MM.1S (cell line): ENCODE measurements around the gene GOT1.

Experiments
- DNase-seq: peaks from one replicate; pipeline ENCODE4 v3.0.0-alpha.2; 2015
- H2AFZ ChIP-seq: fragments of 300-600 bp; sonication (generic); 2 replicates; pipeline ENCODE4 v1.6.0; 2016; ENCODE audit warnings: antibody characterized with exemption, low read length
- H3F3A ChIP-seq: fragments of 300-600 bp; sonication (generic); 2 replicates; pipeline ENCODE4 v1.6.1; 2016; ENCODE audit warnings: mild to moderate bottlenecking, antibody characterized with exemption, low read length, moderate library complexity, mixed read lengths; ENCODE audit not compliant: insufficient read depth
- H3K27ac ChIP-seq: fragments of 300-600 bp; sonication (generic); 2 replicates; pipeline ENCODE4 v1.5.1; 2016; ENCODE audit warnings: mild to moderate bottlenecking, low read length
- H3K27me3 ChIP-seq: fragments of 300-600 bp; sonication (generic); replicated peaks from 2 replicates; pipeline ENCODE4 v1.6.0; 2016; ENCODE audit warnings: low read length; ENCODE audit not compliant: insufficient read depth
- H3K36me3 ChIP-seq: fragments of 300-600 bp; sonication (generic); replicated peaks from 2 replicates; pipeline ENCODE4 v1.6.1; 2016; ENCODE audit warnings: mild to moderate bottlenecking, low read length, mixed read lengths; ENCODE audit not compliant: insufficient read depth
- H3K4me1 ChIP-seq: fragments of 300-600 bp; sonication (generic); 2 replicates; pipeline ENCODE4 v1.6.1; 2016; ENCODE audit warnings: low read length, mixed read lengths
- H3K4me2 ChIP-seq: fragments of 300-600 bp; sonication (generic); 2 replicates; pipeline ENCODE4 v1.6.0; 2016; ENCODE audit warnings: low read depth, low read length
- H3K4me3 ChIP-seq: fragments of 300-600 bp; sonication (generic); 2 replicates; pipeline ENCODE4 v1.5.1; 2016; ENCODE audit warnings: low read length, mixed read lengths
- H3K79me2 ChIP-seq: fragments of 300-600 bp; sonication (generic); 2 replicates; pipeline ENCODE4 v1.6.1; 2016; ENCODE audit warnings: mixed run types, low read length, mixed read lengths
- H3K9ac ChIP-seq: fragments of 300-600 bp; sonication (generic); 2 replicates; pipeline ENCODE4 v1.6.1; 2016; ENCODE audit warnings: low read length, mixed read lengths
- H3K9me2 ChIP-seq: fragments of 300-600 bp; sonication (generic); replicated peaks from 2 replicates; pipeline ENCODE4 v1.6.1; 2016; ENCODE audit warnings: mild to moderate bottlenecking, low read length, mixed read lengths; ENCODE audit not compliant: insufficient read depth
- H3K9me3 ChIP-seq: fragments of 300-600 bp; sonication (generic); replicated peaks from 2 replicates; pipeline ENCODE4 v1.6.1; 2016; ENCODE audit warnings: mild to moderate bottlenecking, low read length, mixed read lengths; ENCODE audit not compliant: insufficient read depth
- H4K20me1 ChIP-seq: fragments of 300-600 bp; sonication (generic); 2 replicates; pipeline ENCODE4 v1.6.1; 2016; ENCODE audit warnings: mild to moderate bottlenecking, low read length, moderate library complexity, mixed read lengths; ENCODE audit not compliant: insufficient read depth
- EZH2 ChIP-seq: fragments of 300-600 bp; sonication (generic); optimal IDR thresholded peaks from 2 replicates; pipeline ENCODE3; 2017; ENCODE audit warnings: low read depth, mild to moderate bottlenecking, antibody characterized with exemption, low read length, mixed read lengths
- EZH2phosphoT487 ChIP-seq: fragments of 300-600 bp; sonication (generic); IDR thresholded peaks from 2 replicates; pipeline ENCODE4 v1.6.1; 2018; ENCODE audit warnings: antibody characterized with exemption, low read length
- TF ChIP-seq, protein P1 (sequence below): fragments of 300-600 bp; sonication (generic); IDR thresholded peaks from 2 replicates; pipeline ENCODE4 v1.5.1; 2016; ENCODE audit warnings: antibody characterized with exemption, low read length, mixed read lengths

Gene GOT1

GRCh38 chr10:99430451-99431189, at the start of gene GOT1:
GOT1 (minus strand) TSS chr10:99430624; CDS start chr10:99430565, 59 bp downstream.
- Histone ChIP-seq H4K20me1 (peaks cover 5% of the 10 kb centered on the region; the same call in 1 of the 2 replicates), H3K36me3 (no peaks in the 10 kb centered on the region), H3F3A (peaks cover 12% of the 10 kb centered on the region; the same call in 1 of the 2 replicates), H3K9ac (peak within 1 kb of the TSS; percentile 95), H3K27ac (peak within 1 kb of the TSS; percentile 91), H3K4me1 (peaks cover 9% of the 10 kb centered on the region; the same call in 1 of the 2 replicates), H3K4me3 (peak within 1 kb of the TSS; percentile 94), H3K9me3 (no peaks in the 10 kb centered on the region), H3K4me2 (peak within 1 kb of the TSS; percentile 95), H3K27me3 (no peaks in the 10 kb centered on the region), H3K9me2 (no peaks in the 10 kb centered on the region), H2AFZ (peak within 1 kb of the TSS; percentile 86), H3K79me2 (peaks cover 77% of the 10 kb centered on the region)
- TF ChIP-seq EZH2phosphoT487: no peak
- TF ChIP-seq EZH2: no peak
- TF ChIP-seq, protein P1, sequence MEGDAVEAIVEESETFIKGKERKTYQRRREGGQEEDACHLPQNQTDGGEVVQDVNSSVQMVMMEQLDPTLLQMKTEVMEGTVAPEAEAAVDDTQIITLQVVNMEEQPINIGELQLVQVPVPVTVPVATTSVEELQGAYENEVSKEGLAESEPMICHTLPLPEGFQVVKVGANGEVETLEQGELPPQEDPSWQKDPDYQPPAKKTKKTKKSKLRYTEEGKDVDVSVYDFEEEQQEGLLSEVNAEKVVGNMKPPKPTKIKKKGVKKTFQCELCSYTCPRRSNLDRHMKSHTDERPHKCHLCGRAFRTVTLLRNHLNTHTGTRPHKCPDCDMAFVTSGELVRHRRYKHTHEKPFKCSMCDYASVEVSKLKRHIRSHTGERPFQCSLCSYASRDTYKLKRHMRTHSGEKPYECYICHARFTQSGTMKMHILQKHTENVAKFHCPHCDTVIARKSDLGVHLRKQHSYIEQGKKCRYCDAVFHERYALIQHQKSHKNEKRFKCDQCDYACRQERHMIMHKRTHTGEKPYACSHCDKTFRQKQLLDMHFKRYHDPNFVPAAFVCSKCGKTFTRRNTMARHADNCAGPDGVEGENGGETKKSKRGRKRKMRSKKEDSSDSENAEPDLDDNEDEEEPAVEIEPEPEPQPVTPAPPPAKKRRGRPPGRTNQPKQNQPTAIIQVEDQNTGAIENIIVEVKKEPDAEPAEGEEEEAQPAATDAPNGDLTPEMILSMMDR: no peak
- peak; percentile 99 for DNase-seq

DNA sequence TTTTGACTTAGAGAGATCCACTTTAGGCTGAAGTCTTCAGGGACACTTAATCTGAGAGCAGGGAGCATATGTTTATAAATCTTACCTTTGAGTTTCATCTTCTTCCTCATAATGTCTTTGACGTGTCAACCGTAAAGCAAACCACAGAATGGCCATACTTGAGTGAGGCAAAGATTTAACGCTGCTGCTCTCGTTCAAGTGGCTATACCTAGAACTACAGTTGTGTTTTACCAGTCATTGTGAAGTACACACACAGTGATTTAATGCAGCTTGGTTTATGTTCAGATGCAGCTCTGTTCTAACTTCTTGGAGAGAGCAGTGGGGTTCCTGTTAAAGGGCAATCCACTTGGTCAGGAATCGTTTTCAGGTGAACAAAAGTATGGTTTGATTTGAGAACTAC, 39.9 kb upstream of the GOT1 start:
- no peaks in the 10 kb centered on the region for H3K79me2 ChIP-seq
- H3K4me3 ChIP-seq: no peak overlapping the region
- H3K9me2 ChIP-seq: no peaks in the 10 kb centered on the region
- no peaks in the 10 kb centered on the region for H3K36me3 ChIP-seq
- H2AFZ ChIP-seq: no peak overlapping the region
- no peaks in the 10 kb centered on the region for H3K9me3 ChIP-seq
- no peaks in the 10 kb centered on the region for H3K27me3 ChIP-seq
- TF ChIP-seq, protein P1: no peak
- TF ChIP-seq EZH2 (no peak), EZH2phosphoT487 (no peak)
- no peaks in the 10 kb centered on the region for H4K20me1 ChIP-seq
- H3K4me1 ChIP-seq: 0 out of 2 replicates have a peak, but pooled peaks cover 4% of the 10 kb centered on the region
- DNase-seq: no peak
- no peak overlapping the region for H3K4me2 ChIP-seq
- H3F3A ChIP-seq: no peaks in the 10 kb centered on the region
- H3K9ac ChIP-seq: no peak overlapping the region
- H3K27ac ChIP-seq: no peak overlapping the region

- DNase-seq: no peak
- Histone ChIP-seq H2AFZ (no peak overlapping the region), H3K9me2 (no peaks in the 10 kb centered on the region), H3K4me2 (no peak overlapping the region), H4K20me1 (no peaks in the 10 kb centered on the region), H3K36me3 (no peaks in the 10 kb centered on the region), H3K4me1 (0 out of 2 replicates have a peak, but pooled peaks cover 4% of the 10 kb centered on the region), H3K4me3 (no peak overlapping the region), H3K79me2 (no peaks in the 10 kb centered on the region), H3K27ac (no peak overlapping the region), H3K27me3 (no peaks in the 10 kb centered on the region), H3F3A (no peaks in the 10 kb centered on the region), H3K9me3 (no peaks in the 10 kb centered on the region), H3K9ac (no peak overlapping the region)
- TF ChIP-seq EZH2phosphoT487 (no peak), EZH2 (no peak)
- TF ChIP-seq, protein P1: no peak
Observed at GRCh38 chr10:99467236-99467999, 37.0 kb upstream of the GOT1 start.
